ENCODE measurements around the gene PFAS.

Gene PFAS

DNA sequence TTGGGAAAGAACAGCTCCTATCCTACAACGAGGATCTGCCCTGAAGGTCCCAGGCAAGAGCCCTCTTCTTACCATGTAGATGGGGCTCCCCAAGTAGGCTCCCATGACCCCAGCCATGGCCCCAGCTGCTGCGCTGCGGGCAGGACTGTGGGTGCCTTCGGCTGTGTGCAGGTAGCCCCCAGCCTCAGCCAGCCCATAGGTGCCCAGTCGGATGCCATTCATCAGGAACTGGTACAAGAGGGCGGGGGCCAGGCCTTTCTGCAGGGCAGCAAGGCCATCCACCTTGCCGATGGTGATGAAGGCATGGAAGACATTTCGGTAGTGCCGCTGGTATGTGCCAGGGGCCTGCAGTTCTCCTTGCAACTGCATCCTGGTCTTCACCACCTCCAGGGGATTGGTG, 45.3 kb downstream of the PFAS start:
- DNase-seq (ENCODE audit: extremely low spot score, insufficient read length, low read depth) (no peak), FAIRE-seq (no peak)

DNA sequence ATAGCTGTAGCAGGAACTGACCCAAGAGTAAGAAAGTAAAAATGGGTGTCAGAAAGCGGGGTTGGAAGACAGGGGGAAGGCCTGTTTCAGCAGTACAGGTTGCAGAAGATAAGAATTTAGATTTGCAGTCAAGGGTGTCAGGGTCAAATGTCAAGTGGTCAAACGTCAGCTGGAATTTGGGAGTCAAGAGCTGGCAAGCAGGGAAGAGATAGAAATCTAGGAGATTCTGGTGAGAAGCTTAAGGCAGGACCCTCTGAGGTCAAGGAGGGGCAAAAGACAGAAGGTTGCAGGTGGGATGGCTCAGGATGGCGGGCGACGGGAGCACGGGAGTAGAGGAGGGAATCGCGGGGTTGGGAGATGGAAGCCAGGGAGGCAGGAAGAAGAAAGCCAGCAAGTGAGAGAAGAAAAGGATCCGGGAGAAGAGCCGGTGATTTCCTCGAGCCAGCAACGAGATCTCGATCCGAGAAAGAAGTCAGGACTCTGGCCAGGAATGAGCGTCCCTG, 45.8 kb downstream of the PFAS start:
- DNase-seq (ENCODE audit: extremely low spot score, insufficient read length, low read depth), result no peak
- FAIRE-seq, result no peak

DNA sequence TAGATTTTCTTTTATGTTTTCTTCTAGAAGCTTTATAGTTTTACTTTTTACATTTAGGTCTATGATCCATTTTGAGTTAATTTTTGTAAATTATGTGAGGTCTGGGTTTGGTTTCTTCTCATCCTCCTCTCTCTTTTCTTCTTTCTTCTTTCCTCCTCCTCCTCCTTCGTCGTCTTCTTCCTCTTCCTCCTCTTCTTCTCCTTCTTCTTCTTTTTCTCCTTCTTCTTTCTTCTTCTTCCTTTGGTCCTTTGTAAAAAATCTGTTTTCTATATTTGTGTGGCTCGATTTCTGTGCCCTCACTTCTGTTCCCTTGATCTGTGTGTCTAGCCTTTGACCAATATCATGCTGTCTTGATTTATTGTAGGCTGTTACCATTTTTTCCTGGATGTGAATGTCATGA, 51.1 kb downstream of the PFAS start:
- FAIRE-seq (no peak), DNase-seq (ENCODE audit: extremely low spot score, insufficient read length, low read depth) (no peak)

DNA sequence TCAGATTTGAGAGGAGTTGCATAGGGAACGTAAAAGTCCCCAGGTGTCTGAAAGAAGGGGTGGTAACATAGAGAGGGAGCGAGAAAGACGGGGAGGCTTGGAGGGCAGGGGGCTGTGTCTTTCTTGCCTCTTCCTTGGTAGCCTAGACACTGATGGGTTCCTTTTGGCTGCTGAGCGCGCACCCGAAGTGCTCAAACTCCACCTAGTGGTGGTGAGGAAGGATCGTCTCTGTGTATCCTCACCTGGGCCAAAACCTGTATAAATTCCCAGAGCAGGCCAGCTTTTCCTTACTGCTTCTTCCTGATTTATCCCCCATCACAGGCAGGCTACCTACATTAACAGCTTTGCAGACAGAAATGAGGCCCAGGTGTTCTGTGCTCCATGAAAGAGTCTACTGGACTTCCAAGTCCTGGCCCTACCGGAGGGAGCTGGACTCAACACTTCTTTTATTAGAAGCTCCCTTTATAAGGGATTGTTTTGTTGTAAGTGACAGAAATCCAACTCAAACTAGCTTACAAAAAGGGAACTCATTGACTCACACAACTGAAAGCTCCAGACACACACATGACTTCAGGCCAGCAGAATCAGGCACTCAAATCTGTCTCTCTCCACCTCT, 51.6 kb downstream of the PFAS start:
- peak; percentile 88 for FAIRE-seq
- peak; percentile 64 for DNase-seq (ENCODE audit: extremely low spot score, insufficient read length, low read depth)

DNA sequence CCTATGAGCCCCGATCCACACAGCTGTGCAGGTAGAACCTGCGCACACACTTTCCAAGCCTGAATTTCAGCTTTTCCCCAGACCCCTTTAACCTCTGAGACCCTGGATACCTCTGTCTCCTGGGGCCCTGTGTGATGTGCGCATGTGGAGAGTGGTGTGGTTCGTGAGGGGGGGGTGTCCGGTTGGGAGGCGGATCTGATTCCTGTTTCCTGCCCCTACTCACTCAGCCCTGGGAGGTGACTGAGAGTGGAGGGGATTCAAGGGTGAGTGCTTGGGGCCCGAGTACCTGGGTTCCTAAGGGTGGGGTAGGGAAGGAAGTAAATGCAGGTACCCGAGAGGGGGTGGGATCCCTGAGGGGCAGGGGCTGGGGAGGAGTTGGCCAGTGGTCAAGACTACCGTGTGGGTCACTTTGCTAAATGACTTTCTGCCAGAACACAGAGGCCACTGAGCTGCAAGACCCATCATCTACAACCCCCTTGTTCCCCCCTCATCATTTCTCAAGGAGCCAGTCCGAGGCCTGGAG, 61.6 kb downstream of the PFAS start:
- FAIRE-seq (no peak), DNase-seq (ENCODE audit: extremely low spot score, insufficient read length, low read depth) (no peak)

DNA sequence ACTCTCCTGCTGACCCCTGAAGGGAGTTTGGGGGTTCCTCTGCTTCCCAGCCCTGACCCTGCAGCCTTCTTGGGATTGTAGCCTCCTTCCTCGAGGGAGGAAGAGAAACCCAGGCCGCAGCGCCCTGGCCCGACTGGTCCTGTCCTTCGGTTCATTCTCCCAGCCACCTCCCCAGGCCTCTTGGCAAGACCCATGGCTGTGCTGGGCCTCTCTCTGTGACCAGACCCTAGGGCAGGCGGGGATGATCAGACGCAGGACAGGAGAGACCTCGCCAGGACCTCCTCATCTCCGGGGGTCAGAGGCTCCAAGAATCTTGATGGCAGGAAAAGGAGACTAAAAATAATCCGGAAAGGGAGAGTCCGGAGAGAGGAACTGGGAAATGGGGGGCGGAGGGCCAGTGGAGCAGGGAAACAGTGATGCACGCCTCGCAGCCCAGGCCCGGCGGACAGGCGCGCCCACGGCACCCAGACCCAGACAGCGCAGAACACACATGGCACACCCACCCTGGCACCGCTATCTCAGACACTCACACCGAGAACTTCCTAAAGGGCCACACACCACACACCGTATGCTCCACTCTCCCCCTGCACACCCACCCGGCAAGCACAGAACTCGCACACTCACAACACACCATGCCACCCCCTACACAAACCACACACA, 62.2 kb downstream of the PFAS start:
- DNase-seq (ENCODE audit: extremely low spot score, insufficient read length, low read depth) (no peak), FAIRE-seq (no peak)

DNA sequence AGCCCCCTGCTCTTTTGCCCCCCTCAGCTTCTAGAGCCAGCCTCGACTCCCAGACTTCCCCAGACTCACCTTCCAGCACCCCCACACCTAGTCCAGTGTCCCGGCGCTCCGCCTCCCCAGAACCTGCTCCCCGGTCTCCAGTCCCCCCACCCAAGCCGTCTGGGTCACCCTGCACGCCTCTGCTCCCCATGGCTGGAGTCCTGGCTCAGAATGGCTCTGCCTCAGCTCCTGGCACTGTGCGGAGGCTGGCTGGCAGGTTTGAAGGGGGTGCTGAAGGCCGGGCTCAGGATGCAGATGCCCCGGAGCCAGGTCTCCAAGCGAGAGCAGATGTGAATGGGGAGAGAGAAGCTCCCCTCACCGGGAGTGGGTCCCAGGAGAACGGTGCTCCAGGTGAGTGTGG, 63.2 kb downstream of the PFAS start:
- no peak for FAIRE-seq
- DNase-seq (ENCODE audit: extremely low spot score, insufficient read length, low read depth), result no peak

DNA sequence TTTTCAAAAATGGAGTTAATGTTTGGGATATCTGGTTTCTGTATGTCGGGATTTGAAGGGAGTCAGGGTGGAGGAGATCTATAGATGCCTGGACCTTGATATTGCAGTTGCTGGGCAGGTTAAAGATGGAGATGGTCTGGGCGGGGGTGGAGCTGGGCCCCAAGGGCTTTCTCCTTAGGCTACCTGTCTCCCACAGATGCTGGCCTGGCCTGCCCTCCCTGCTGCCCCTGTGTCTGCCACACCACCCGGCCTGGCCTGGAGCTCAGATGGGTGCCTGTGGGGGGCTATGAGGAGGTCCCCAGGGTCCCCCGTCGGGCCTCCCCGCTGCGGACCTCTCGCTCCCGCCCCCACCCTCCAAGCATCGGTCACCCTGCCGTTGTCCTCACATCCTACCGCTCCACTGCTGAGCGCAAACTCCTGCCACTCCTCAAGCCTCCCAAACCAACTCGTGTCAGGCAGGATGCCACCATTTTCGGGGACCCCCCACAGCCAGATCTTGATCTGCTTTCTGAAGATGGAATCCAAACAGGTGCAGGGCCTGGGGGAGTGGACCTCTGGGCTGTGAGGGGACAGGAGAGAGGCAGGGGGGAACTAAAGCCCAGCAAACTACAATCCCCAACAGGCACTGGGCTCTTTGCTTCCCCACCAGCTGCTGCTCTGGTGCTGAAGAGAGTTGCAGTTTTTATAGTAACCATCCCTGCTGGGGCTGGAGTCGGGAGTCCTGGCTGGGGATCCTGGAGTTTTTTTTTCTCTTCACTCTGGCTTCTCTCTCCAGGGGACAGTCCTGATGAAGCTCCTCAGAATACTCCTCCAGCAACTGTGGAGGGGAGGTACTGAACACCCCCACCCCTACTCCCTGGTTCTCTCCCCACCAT, 63.9 kb downstream of the PFAS start:
- DNase-seq (ENCODE audit: extremely low spot score, insufficient read length, low read depth) (no peak), FAIRE-seq (no peak)

DNA sequence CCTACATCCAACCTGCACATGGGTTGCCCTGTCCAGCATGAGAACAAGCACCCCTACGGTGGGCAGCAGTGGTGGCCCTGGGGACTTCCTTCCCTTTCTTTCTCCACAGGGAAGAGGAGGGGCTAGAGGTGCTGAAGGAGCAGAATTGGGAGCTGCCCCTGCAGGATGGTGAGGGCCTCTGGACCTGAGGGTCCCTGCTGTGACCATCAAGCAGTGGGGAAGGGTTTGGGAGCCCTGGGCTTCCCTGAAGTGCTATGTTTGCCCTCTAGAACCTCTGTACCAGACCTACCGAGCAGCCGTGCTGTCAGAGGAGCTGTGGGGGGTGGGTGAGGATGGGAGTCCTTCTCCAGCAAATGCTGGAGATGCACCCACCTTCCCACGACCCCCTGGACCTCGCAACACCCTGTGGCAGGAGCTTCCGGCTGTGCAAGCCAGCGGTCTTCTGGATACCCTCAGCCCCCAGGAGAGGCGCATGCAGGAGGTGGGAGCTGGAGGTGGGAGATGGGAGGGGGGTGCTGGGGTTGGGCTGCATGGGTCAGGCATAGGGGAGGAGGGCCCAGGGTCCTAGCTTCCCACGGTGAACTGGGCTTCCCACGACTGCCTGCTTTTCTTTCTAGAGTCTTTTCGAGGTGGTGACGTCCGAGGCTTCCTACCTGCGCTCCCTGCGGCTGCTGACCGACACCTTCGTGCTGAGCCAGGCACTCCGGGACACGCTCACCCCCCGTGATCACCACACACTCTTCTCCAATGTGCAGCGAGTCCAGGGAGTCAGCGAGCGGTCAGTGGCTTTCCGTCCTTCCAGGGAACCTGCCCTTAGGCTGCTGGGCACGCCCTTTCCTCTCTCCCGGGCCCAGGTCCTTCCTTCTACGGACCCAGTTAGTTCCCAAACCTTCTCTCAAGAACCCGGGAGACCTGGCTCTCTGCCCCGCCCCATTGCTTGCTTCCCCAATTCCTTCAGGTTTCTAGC, 66.0 kb downstream of the PFAS start:
- FAIRE-seq (no peak), DNase-seq (ENCODE audit: extremely low spot score, insufficient read length, low read depth) (no peak)

DNA sequence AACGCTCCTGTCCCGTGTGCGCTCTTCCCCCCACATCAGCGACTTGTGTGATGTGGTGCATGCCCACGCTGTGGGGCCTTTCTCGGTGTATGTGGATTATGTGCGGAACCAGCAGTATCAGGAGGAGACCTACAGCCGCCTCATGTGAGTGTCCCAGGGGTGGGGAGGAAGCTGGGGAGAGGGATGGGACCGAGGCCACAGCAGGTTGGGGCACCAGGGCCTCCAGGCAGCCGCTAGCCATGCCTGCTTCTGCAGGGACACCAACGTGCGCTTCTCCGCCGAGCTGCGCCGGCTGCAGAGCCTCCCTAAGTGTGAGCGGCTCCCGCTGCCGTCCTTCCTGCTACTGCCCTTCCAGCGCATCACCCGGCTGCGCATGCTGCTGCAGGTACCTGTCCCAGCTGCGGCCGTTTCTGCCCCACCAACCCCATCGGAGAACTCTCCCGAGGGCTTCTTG, 66.7 kb downstream of the PFAS start:
- DNase-seq (ENCODE audit: extremely low spot score, insufficient read length, low read depth), result no peak
- FAIRE-seq, result no peak

DNA sequence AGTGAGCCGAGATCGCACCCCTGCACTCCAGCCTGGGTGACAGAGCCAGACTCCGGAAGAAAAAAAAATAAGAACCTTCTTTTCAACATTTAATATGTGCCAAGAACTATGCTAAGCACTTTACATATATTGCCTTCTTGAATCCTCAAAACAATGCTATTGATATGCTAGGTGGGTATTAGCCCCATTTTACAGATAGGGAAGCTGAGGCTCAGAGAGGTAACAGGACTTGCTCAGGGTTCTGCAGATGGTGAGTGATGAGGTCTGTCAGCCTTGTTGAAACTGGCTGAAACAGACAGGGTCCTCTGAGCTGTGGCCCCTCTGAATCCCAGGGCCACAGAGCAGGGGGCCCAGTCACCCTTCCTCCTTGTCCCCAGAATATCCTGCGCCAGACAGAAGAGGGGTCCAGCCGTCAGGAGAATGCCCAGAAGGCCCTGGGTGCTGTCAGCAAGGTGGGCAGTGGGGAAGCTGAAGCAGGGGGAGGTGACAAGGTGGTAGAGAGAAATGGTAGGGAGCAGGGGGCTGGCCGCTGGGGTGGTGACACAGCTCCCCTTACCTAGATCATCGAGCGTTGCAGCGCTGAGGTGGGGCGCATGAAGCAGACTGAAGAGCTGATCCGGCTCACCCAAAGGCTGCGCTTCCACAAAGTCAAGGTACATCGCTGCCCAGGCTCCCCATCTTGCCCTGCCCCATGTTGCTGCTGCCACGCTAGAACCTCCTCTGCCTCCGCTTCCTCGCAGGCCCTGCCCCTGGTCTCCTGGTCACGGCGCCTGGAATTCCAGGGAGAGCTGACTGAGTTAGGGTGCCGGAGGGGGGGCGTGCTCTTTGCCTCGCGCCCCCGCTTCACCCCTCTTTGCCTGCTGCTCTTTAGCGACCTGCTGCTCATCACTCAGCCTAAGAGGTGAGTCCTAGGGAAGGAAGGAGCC, 69.2 kb downstream of the PFAS start:
- no peak for FAIRE-seq
- DNase-seq (ENCODE audit: extremely low spot score, insufficient read length, low read depth), result no peak
